ENCODE data around the gene CCDC40.
A peak's percentile ranks its signal among the peaks of the same experiment; 100 is the strongest.

Gene CCDC40

GRCh38 chr17:80125656-80126448, 89.4 kb downstream of the CCDC40 start:
- Mint-ChIP-seq H3K4me3 (no peak overlapping the region), H3K27ac (no peak overlapping the region), H3K36me3 (no peaks in the 10 kb centered on the region), H3K9me3 (no peaks in the 10 kb centered on the region), H3K27me3 (peaks cover 9% of the 10 kb centered on the region), H3K4me1 (no peaks in the 10 kb centered on the region)
- ATAC-seq = no peak

GRCh38 chr17:80126449-80126715, 89.9 kb downstream of the CCDC40 start:
- Mint-ChIP-seq H3K27ac (no peak overlapping the region), H3K4me3 (no peak overlapping the region), H3K27me3 (peaks cover 9% of the 10 kb centered on the region), H3K4me1 (no peaks in the 10 kb centered on the region), H3K36me3 (no peaks in the 10 kb centered on the region), H3K9me3 (no peaks in the 10 kb centered on the region)
- ATAC-seq = no peak

- Mint-ChIP-seq H3K36me3 (peaks cover 18% of the 10 kb centered on the region), H3K9me3 (no peaks in the 10 kb centered on the region), H3K4me1 (no peaks in the 10 kb centered on the region), H3K27ac (no peak overlapping the region), H3K27me3 (peaks cover 7% of the 10 kb centered on the region), H3K4me3 (no peak overlapping the region)
- ATAC-seq = no peak
Observed at GRCh38 chr17:80129006-80129565, 92.6 kb downstream of the CCDC40 start.

- peaks cover 37% of the 10 kb centered on the region for H3K36me3 Mint-ChIP-seq
- H3K27me3 Mint-ChIP-seq = no peaks in the 10 kb centered on the region
- H3K4me1 Mint-ChIP-seq = no peaks in the 10 kb centered on the region
- no peaks in the 10 kb centered on the region for H3K9me3 Mint-ChIP-seq
- no peak overlapping the region for H3K4me3 Mint-ChIP-seq
- no peak for ATAC-seq
- no peak overlapping the region for H3K27ac Mint-ChIP-seq
Observed at GRCh38 chr17:80130992-80131391, 94.5 kb downstream of the CCDC40 start.

GRCh38 chr17:80132906-80133625, 96.6 kb downstream of the CCDC40 start:
- ATAC-seq = no peak

GRCh38 chr17:80133626-80133970, 97.2 kb downstream of the CCDC40 start:
- Mint-ChIP-seq H3K36me3 (peaks cover 57% of the 10 kb centered on the region), H3K9me3 (no peaks in the 10 kb centered on the region), H3K4me3 (no peak overlapping the region), H3K27ac (no peak overlapping the region), H3K4me1 (no peaks in the 10 kb centered on the region), H3K27me3 (no peaks in the 10 kb centered on the region)
- ATAC-seq = no peak

More at GRCh38 chr17:80132906-80133625, 96.6 kb downstream of the CCDC40 start:
- Mint-ChIP-seq H3K4me1 (no peaks in the 10 kb centered on the region), H3K4me3 (no peak overlapping the region), H3K27ac (no peak overlapping the region), H3K36me3 (peaks cover 52% of the 10 kb centered on the region), H3K9me3 (no peaks in the 10 kb centered on the region), H3K27me3 (no peaks in the 10 kb centered on the region)

- no peak overlapping the region for H3K27ac Mint-ChIP-seq
- no peak for ATAC-seq
- no peaks in the 10 kb centered on the region for H3K9me3 Mint-ChIP-seq
- peaks cover 83% of the 10 kb centered on the region for H3K36me3 Mint-ChIP-seq
- no peak overlapping the region for H3K4me3 Mint-ChIP-seq
- no peaks in the 10 kb centered on the region for H3K27me3 Mint-ChIP-seq
- no peaks in the 10 kb centered on the region for H3K4me1 Mint-ChIP-seq
Observed at GRCh38 chr17:80137131-80137530, 100.7 kb downstream of the CCDC40 start.

GRCh38 chr17:80138856-80139426, 102.5 kb downstream of the CCDC40 start:
- Mint-ChIP-seq H3K36me3 (peaks cover 80% of the 10 kb centered on the region), H3K4me3 (no peak overlapping the region), H3K27me3 (no peaks in the 10 kb centered on the region), H3K4me1 (no peaks in the 10 kb centered on the region), H3K27ac (no peak overlapping the region), H3K9me3 (no peaks in the 10 kb centered on the region)
- ATAC-seq = no peak

- H3K9me3 Mint-ChIP-seq = no peaks in the 10 kb centered on the region
- no peaks in the 10 kb centered on the region for H3K27me3 Mint-ChIP-seq
- no peak for ATAC-seq
- H3K27ac Mint-ChIP-seq = no peak overlapping the region
- H3K36me3 Mint-ChIP-seq = peaks cover 66% of the 10 kb centered on the region
- no peak overlapping the region for H3K4me3 Mint-ChIP-seq
- peaks cover 17% of the 10 kb centered on the region for H3K4me1 Mint-ChIP-seq
Observed at GRCh38 chr17:80141463-80142165, 105.2 kb downstream of the CCDC40 start.

- Mint-ChIP-seq H3K27ac (no peak overlapping the region), H3K4me1 (peaks cover 18% of the 10 kb centered on the region), H3K9me3 (no peaks in the 10 kb centered on the region), H3K36me3 (peaks cover 53% of the 10 kb centered on the region), H3K4me3 (no peak overlapping the region), H3K27me3 (no peaks in the 10 kb centered on the region)
- no peak for ATAC-seq
Observed at GRCh38 chr17:80142929-80143328, 106.5 kb downstream of the CCDC40 start.

GRCh38 chr17:80145076-80146075, 108.9 kb downstream of the CCDC40 start:
- no peaks in the 10 kb centered on the region for H3K9me3 Mint-ChIP-seq
- H3K4me3 Mint-ChIP-seq = peak overlapping the region; percentile 80
- ATAC-seq = no peak
- H3K36me3 Mint-ChIP-seq = peaks cover 31% of the 10 kb centered on the region
- peak overlapping the region; percentile 92 for H3K27ac Mint-ChIP-seq
- peaks cover 30% of the 10 kb centered on the region for H3K4me1 Mint-ChIP-seq
- H3K27me3 Mint-ChIP-seq = no peaks in the 10 kb centered on the region

- H3K9me3 Mint-ChIP-seq = no peaks in the 10 kb centered on the region
- peak; percentile 16 for ATAC-seq
- no peaks in the 10 kb centered on the region for H3K27me3 Mint-ChIP-seq
- H3K27ac Mint-ChIP-seq = peak overlapping the region; percentile 92
- peaks cover 27% of the 10 kb centered on the region for H3K36me3 Mint-ChIP-seq
- H3K4me1 Mint-ChIP-seq = peaks cover 30% of the 10 kb centered on the region
- H3K4me3 Mint-ChIP-seq = peak overlapping the region; percentile 92
Observed at GRCh38 chr17:80146121-80147034, 109.9 kb downstream of the CCDC40 start.

- ATAC-seq = peak; percentile 97
- H3K4me1 Mint-ChIP-seq = peaks cover 36% of the 10 kb centered on the region
- H3K27me3 Mint-ChIP-seq = no peaks in the 10 kb centered on the region
- H3K4me3 Mint-ChIP-seq = peak within 1 kb of the TSS; percentile 92
- no peaks in the 10 kb centered on the region for H3K9me3 Mint-ChIP-seq
- H3K27ac Mint-ChIP-seq = peak within 1 kb of the TSS; percentile 92
- H3K36me3 Mint-ChIP-seq = peaks cover 20% of the 10 kb centered on the region
Observed at GRCh38 chr17:80147035-80147822, 110.8 kb downstream of the CCDC40 start, which contains the start of gene EIF4A3. EIF4A3 (minus strand) TSS chr17:80147128; CDS start chr17:80146961, 167 bp downstream.
